HG03108 (cell line): ENCODE measurements around the gene LCP2.

ENCODE experiments used
- ATAC-seq: cut with Tn5 transposase; IDR thresholded peaks from one replicate; pipeline ENCODE4 v1.9.1; 2021; ENCODE audit warnings: moderate library complexity; ENCODE audit not compliant: unreplicated experiment

Gene LCP2

DNA sequence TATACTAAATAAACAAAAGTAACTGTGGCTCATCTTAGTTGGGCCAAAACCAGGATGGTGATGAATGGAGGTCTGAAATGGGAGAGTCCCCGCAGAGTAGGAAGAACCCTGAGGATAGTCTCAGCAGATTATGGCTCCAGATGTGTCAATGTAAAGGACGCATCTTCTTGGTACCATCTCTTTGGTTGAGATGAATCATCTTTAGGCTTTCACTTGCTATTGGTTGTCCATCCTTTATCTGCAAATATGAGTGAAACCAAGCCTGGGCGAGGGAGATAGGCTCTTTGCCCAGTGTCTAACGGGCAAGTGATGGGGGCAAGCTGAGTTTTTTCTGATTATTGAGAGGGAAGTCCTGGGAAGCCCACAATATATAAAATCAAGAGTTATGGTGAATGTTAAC, 19.4 kb upstream of the LCP2 start:
- no peak for ATAC-seq

GRCh38 chr5:170315154-170315553, 17.6 kb upstream of the LCP2 start:
- no peak for ATAC-seq

GRCh38 chr5:170314541-170315095, 17.0 kb upstream of the LCP2 start:
- ATAC-seq, result no peak

- ATAC-seq, result no peak
These were observed 16.2 kb upstream of the LCP2 start for GRCh38 chr5:170313816-170314215.

DNA sequence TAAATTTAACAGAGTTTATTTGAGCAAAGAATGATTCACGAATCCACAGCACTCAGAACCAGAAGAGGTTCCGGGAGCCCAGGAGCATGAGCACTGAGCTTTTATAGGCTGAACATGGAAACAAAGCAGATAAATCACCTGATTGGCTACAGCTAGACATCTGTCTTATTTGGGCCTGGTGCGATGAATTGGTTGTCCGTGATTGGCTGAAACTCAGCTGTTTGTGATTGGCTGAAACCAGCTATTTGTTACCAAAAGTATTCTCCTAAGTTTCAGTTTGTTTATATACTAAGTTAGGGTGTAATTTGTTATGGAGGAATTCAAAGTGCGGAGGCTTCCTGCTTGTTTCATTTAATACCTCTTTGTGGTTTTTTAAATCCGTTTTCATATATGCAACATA, 15.8 kb upstream of the LCP2 start:
- no peak for ATAC-seq

DNA sequence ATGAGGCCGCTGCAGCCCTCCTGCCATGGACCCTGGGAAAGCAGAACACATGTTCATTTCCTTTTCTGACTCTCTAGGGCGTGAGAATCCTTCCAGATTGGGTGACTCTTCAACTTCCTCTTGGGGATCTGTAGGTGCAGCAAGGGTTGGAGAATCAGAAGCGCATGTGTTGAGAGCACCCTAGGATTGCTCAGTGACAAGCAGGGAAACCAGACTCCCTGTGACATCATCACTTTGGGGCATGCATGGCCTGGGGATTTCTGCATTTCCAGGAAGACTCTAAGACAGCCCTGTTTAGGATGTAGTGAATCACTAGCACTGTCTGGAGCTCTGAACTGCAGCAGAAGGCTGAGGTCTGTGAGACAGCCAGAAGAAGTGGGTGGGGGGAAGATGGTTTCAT, 15.1 kb upstream of the LCP2 start:
- ATAC-seq, result peak; percentile 71

DNA sequence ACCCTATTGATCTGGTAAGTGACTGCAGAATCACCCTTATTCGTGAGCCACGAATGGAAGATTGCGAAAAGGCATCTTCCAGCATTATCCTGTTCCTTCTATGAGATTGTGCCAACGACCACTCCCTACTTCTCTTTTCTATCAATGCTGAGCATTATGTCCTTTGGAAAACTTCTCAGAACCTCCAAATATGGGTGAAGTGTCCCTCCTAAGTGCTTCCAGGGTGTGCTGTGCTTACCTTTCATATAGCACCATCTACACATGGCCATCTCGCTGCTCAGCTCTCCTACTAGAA, 14.7 kb upstream of the LCP2 start:
- no peak for ATAC-seq

DNA sequence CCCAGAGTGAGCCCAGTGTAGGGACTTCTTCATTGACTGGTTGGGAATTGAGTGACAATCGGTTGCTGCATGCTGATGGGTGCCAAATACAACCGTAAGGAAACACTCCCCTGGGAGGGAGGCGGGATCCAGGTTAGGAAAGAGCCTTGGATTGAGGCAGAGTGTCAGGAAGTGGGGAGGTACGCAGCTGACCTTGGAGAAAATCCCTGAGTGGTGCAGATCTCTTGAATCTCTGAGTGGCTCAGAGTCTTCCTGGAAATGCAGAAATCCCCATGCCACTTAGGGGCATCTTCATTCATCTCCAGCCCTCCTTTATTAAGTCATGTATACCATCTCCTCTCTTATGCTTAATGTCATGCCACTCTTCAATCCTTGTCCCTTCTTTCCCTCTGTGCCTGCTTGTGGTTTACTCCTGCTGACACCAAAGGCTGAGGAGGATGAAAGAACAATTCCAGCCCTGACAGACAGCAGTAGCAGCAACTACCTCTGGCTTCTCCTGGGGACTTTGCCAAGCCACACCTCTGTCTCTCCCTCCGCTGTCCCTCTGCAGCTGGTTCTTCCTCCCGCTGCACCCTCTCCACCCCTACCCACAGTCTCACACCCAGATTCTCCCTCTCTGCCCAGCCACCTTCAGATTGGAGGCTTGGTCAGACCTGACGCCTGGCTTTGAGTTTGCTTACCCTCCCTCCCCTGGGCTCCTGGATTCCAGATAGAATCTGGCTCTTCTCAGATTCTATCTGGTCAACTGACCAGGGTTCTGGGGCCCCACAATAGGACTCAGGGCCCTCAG, 14.1 kb upstream of the LCP2 start:
- no peak for ATAC-seq

- ATAC-seq, result no peak
These were observed 12.8 kb upstream of the LCP2 start for GRCh38 chr5:170310256-170310926.

- no peak for ATAC-seq
These were observed 11.1 kb upstream of the LCP2 start for GRCh38 chr5:170308686-170309085.

DNA sequence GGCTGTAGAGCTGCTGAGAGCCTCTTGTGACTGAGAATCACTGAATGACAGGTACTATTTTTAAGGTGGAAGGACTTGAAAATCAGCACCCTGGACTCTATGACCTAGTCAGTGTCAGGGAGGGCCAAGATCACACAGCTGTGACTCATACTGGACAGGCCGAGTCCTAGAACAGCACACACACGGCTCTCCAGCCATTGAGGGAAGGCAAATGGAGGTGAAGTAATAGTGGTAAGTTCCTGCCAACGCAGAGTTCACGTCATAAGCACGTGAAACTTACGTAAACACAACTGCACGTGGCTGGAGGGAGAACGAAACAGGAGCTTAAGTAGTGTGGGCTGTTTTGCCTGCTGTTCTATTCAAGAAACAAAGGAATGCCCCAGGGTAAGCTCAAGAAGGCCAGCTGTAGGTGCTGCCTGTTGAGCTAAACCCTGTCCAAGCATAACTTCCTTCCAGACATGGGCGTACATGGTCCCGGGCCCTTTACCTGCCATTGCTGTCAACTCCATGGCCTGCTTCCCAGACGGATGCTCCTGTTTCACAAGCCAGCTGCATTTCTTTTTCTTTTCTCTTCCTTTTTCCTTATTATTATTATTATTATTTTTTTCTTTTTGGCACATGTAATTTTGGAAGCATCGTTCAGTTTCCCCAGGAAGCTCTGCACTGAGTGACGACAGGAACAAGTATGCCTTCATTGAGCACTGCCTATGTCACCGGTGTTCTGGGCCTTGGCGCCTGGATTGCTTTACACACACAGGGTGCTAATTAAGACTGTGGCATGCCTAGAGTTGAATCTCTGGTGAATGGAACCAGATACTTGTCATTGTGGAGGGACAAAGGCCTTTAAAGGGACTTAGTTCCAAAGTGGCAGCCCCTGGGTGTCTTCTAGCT, 10.2 kb upstream of the LCP2 start:
- ATAC-seq, result no peak

DNA sequence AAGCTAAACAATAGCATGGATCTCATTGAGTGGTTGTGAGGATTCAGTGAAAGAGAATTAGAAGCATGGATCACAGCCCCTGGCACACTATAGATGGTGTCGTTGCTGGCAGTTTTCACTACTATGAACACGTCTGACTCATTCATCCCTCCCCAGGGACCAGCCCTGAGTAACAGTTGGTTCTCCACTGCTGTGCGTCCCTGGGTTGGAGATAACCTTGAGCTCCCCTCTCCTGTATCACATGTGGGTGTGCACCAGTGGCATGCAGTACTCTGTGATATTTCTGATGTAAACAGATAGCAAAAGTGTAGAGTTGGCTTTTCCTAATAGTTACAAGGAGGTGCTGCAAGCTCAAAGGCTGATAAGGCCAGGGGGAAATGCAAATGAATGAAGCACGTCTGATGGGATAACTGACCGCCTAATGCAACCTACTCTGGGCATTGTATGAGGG, 8.8 kb upstream of the LCP2 start:
- ATAC-seq, result peak; percentile 54

- ATAC-seq, result no peak
These were observed 8.1 kb upstream of the LCP2 start for GRCh38 chr5:170305646-170306025.

- ATAC-seq, result no peak
These were observed 7.6 kb upstream of the LCP2 start for GRCh38 chr5:170305016-170305645.

- ATAC-seq, result no peak
These were observed 6.0 kb upstream of the LCP2 start for GRCh38 chr5:170303549-170303948.

- peak; percentile 82 for ATAC-seq
These were observed 5.3 kb upstream of the LCP2 start for GRCh38 chr5:170302653-170303501.

GRCh38 chr5:170301981-170302652, 4.5 kb upstream of the LCP2 start:
- no peak for ATAC-seq

GRCh38 chr5:170301149-170301548, 3.6 kb upstream of the LCP2 start:
- ATAC-seq, result no peak

GRCh38 chr5:170300361-170301013, 2.9 kb upstream of the LCP2 start:
- ATAC-seq, result no peak
